Liver (tissue), 2 donors: Measurements from ENCODE around the gene PYGM.

Experiments used
- RXRA ChIP-seq, 2 donors: IDR thresholded peaks; 2 replicates each; pipeline ENCODE4 v1.6.1; 2017 to 2018; ENCODE audit warnings: antibody characterized with exemption in 2 of 2, mild to moderate bottlenecking in 1 of 2
- TF ChIP-seq, protein P1 (sequence below): IDR thresholded peaks from 2 replicates; pipeline ENCODE4 v1.6.1; 2016; ENCODE audit warnings: antibody characterized with exemption, mild to moderate bottlenecking
- donor health status: healthy.

DNA sequence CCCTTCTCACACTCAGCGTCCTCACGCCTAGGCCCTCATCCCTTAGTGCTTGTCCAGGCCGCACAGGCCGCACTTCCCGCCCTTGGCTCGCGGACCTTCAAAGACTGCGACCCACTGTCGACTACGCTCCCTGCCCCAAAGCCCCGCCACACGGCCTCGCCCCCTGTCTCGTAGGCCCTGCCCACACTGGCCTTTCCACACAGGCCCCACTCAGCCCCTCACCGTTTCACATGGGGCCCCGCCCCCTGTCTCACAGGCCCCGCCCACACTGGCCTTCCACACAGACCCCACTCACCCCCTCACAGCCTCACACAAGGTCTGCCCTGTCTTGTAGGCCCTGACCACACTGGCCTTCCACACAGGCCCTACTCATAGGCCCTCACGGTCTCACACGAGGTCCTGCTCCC lies 47.8 kb downstream of the PYGM start:
- TF ChIP-seq, protein P1, sequence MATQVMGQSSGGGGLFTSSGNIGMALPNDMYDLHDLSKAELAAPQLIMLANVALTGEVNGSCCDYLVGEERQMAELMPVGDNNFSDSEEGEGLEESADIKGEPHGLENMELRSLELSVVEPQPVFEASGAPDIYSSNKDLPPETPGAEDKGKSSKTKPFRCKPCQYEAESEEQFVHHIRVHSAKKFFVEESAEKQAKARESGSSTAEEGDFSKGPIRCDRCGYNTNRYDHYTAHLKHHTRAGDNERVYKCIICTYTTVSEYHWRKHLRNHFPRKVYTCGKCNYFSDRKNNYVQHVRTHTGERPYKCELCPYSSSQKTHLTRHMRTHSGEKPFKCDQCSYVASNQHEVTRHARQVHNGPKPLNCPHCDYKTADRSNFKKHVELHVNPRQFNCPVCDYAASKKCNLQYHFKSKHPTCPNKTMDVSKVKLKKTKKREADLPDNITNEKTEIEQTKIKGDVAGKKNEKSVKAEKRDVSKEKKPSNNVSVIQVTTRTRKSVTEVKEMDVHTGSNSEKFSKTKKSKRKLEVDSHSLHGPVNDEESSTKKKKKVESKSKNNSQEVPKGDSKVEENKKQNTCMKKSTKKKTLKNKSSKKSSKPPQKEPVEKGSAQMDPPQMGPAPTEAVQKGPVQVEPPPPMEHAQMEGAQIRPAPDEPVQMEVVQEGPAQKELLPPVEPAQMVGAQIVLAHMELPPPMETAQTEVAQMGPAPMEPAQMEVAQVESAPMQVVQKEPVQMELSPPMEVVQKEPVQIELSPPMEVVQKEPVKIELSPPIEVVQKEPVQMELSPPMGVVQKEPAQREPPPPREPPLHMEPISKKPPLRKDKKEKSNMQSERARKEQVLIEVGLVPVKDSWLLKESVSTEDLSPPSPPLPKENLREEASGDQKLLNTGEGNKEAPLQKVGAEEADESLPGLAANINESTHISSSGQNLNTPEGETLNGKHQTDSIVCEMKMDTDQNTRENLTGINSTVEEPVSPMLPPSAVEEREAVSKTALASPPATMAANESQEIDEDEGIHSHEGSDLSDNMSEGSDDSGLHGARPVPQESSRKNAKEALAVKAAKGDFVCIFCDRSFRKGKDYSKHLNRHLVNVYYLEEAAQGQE, result no peak
- TF ChIP-seq RXRA (IDR thresholded peaks at IDR 0.05), result no peak
